NCI-H460 (cell line): ENCODE results near the gene CENPU. TPM values are rescaled to one million over a fixed set of nuclear protein-coding genes. Genes with fewer than 3 reads are reported as not detected.

Experiments
- DNase-seq: peaks from one replicate; pipeline ENCODE4 v3.0.0-alpha.2; 2016; ENCODE audit warnings: low read depth; ENCODE audit errors: extremely low read depth
- total RNA-seq: library from RNA; depleted of rRNA; stranded (reverse); fragments of >200 nt; shearing (Covaris generic); gene quantifications from 2 replicates; pipeline ENCODE4 v1.2.3, GENCODE V29; 2014

CENPU gene
- total RNA-seq, 1 experiment from 2014 or later = 33.9 TPM

DNA sequence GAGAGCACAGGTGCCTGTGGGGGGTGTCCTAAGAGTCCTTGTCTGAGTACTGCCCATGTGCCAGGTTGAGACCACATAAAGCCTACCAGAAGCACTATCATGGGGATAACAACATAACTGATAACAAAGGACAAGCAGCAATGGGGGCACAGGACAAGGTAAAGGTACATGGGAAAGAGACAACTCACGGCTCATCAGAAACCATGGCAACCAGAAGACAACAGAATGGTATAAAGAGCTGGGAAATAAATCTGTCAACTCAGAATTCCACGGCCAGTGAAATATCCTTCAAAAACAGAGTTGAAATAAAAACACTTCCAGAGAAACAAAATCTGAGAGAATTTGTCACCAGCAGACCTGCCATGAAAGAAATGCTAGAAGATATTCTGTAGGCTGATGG is 20.0 kb downstream of the CENPU start:
- no peak for DNase-seq

DNA sequence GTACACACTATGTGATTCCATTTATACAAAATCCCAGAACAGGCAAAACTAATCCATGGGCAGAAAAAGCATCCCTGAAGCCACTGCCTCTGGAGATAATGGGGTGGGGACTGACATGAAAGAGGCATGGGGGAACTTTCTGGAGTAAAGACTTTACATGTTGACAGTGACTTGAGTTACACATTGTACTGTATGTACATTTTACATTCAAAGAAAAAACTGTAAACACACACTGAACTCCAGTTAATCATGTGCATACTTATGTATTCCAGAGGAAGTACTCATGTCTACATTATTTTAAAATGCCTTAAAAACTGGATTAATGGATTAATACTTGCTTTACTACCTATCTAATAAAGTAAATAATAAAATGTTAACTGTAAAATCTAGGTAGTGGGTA is 21.6 kb downstream of the CENPU start:
- DNase-seq = no peak

DNA sequence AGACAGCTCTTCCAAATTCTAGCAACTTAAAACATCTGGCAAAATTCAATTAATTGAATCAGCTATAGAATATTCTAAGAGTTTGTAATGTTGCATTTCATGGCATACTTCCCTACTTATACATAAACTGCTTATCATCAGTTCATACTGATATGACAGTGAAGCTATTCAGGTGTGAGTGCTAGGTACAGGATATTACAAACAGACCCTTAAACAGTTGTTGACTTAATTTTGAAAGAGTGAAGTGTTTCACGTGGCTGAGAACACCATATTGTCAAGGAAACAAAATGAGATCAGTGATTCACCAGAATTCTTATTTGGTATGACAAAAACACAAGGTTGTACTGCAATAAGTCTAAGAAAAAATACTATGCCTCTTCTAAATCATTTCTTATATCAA is 27.4 kb downstream of the CENPU start:
- no peak for DNase-seq

DNA sequence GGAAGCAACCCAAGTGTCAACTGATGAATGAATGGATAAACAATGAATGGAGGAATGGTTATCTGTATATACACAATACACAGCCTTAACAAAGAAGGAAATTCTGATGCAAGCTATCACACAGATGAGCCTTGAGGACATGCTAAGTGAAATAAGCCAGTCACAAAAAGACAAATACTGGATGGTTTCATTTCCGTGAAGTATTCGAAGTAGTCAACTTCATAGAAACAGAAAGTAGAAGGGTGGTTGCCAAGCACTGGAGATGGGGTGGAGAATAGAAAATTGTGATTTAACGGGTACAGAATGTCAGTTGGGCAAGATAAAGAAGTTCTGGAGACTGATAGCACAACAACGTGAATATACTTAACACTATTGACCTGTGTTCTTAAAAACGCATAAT is 28.2 kb downstream of the CENPU start:
- DNase-seq = no peak

GRCh38 chr4:184702114-184702513 is 31.8 kb downstream of the CENPU start:
- DNase-seq = no peak

DNA sequence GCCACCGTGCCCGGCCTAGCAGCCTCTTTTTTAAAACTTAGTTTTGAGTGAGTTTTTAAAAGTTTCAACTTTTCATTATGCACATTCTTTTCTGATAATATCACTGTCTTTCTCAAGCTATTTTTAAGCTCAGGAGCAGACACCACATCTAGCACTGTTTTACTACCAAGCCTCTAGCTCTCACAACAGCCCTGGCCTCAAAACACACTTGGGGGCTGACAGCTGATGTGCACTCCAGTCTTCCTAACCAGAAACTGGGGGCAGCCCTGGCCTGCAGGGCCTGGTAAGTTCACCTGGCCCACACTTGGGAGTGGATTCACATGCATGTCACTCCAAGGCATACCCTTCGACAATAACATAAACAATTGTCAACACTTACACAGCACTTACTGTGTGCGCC is 34.0 kb downstream of the CENPU start:
- DNase-seq = no peak

- no peak for DNase-seq
Measured at GRCh38 chr4:184697956-184698355, 35.9 kb downstream of the CENPU start.

DNA sequence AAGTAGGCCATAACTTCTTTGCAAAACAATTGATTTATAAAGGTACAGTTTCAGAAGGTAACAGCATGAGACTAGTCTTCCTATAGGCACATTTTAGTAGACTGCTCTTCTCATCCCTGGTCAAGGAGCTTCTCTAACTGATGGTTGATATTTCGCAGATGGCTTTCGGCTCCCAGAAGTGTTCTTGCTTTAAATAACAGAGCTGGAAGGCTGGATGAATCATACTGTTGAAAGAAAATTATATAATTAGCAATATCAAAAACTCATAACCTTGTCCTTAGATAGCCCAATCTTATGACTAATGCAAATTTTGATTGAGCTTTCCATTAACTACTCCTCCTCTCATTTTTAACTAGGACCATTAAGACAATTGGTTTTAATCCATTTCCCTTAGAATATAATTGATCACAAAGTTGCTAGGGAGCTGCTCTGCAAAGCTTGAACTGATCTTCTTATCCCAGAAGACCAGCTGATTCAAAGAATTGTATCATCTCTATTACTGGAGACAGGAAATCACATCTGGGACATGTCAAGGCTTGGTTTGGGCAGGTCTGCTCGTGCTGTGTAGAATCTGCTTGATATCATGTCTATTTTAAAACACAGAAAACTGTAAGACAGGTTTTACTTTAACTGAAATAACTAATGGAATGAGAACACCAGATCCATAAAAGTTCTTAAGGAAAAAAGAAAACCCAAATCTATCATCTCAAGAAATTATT is 38.6 kb downstream of the CENPU start:
- DNase-seq = no peak

- no peak for DNase-seq
Measured at GRCh38 chr4:184694412-184694956, 39.4 kb downstream of the CENPU start.

DNA sequence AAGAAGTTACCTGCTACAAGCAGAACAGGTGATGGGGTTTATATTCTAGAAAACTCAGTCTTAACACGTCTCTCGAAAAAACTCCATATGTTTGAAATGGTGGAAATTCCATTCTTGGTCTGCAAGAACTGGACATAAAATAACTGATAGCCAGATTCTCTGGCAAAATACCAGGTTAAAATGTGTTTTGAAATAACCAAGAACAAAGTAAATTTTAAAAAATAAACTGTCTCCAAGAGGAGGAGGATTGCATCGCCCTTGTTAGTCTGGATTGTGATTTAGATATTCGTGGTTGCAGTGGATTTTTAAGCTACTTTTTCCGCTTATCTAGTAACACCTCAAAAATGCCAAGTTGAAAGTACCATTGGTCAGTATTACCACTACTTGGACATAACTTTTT is 40.8 kb downstream of the CENPU start:
- DNase-seq = no peak

DNA sequence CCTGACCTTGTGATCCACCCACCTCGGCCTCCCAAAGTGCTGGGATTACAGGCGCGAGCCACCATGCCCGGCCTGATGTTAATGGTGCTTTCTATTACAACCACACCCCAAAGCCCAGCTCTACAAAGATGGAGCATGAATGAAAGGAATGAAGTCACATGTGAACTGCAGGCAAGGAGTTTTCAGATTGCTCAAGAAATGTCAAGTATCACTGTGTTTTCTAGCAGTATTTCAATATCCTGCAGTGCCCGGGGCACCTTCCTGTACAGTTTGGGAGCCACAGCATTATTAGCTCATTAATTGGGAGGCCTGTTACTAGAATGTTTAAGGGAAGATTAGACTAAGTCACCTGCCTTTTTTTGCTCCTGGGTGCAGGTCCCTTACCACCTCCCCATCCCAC is 44.2 kb downstream of the CENPU start:
- DNase-seq = no peak

- DNase-seq = peak; percentile 83
Measured at GRCh38 chr4:184688447-184688846, 45.4 kb downstream of the CENPU start.

GRCh38 chr4:184688005-184688404 is 45.9 kb downstream of the CENPU start:
- peak; percentile 52 for DNase-seq

GRCh38 chr4:184684491-184685189 is 49.3 kb downstream of the CENPU start:
- DNase-seq = no peak

GRCh38 chr4:184681916-184682315 is 52.0 kb downstream of the CENPU start:
- DNase-seq = no peak

GRCh38 chr4:184680698-184681097 is 53.2 kb downstream of the CENPU start:
- DNase-seq = peak; percentile 82

DNA sequence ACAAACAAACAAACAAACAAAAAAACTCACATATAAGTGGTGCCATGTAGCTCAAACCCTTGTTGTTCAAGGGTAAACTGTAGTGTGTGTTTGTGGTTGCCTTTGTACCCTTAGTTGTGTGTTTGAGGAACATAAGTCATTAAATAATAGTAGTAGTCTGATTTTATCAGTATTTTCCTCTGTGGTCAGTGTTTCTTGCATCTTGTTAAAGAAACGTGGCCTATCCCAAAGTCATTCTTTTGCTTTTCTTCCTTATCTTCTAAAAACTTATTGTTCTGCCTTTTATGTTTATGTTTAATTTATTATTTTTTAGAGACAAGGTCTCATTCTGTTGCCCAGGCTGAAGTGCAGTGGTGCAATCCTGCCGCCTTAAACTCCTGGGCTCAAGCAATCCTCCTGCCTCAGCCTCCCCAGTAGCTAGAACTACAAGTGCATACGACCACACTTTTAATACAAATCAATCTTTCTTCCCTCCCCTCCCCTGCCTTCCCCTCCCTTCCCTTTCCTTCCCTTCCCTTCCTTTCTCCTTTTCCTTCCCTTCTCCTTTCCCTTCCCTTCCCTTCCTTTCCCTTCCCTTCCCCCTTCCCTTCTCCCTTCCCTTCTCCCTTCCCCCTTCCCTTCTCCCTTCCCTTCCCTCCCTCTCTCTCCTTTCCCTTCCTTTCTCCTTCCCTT is 57.9 kb downstream of the CENPU start:
- DNase-seq = no peak

GRCh38 chr4:184675018-184675417 is 58.9 kb downstream of the CENPU start:
- DNase-seq = no peak

GRCh38 chr4:184674011-184674410 is 59.9 kb downstream of the CENPU start:
- no peak for DNase-seq

DNA sequence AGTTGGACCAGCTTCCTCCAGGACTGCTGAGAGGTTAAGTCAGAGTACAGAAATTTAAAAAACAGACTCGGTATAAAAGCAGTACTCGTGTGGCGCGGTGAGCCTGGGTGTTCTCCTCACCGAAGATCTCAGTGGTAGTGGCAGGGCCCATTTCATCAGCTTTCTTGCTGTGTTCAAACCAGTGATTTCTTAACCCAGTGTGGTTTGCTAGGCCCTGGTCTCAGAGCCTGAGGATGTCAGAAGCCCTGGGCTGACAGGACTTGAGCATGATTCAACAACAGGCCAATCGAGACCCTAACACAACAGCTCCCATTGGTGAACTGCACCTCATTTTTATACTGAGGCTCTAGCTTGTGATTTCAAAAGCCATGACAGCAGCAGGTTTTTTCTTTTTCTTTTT is 61.2 kb downstream of the CENPU start:
- no peak for DNase-seq

DNA sequence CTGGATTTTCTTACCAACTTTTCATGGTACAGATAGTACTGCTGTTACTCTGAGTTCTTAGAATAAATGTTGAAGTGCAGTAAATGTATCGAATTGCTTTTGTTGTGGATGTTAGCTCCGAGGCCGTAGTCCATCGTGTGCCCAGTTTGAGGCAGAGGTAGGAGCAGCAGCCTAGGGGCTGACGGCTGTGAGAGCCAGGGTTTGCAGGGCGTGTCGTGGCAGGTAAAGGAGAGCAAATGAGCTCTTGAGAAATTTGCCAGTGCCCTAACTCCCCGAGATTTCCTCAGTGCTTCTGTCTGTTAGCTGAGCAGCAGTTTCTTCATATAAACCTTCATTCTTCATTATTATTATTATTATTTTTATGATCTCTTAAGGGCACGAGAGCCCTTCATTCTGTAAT is 62.8 kb downstream of the CENPU start:
- DNase-seq = no peak

- no peak for DNase-seq
Measured at GRCh38 chr4:184669251-184669650, 64.6 kb downstream of the CENPU start.
